Gastroesophageal sphincter (tissue), 3 donors: Measurements from ENCODE around the gene SNRNP70.

Experiments
- CTCF ChIP-seq, 4 experiments: fragments of 200-600 bp in 2 of 4; fragments of 450-650 bp in 2 of 4; sonication (generic) in 1 of 4; IDR thresholded peaks; one replicate each; pipeline ENCODE4 v1.5.1; 2017 to 2019; ENCODE audit warnings: antibody characterized with exemption in 4 of 4, mild to moderate bottlenecking in 2 of 4, moderate library complexity in 2 of 4
- EP300 ChIP-seq: sonication (generic); formaldehyde crosslinking; IDR thresholded peaks from one replicate; pipeline ENCODE4 v1.6.1; 2017; ENCODE audit warnings: antibody characterized with exemption, mild to moderate bottlenecking
- POLR2A ChIP-seq, 2 donors: fragments of 450-650 bp; IDR thresholded peaks; one replicate each; pipeline ENCODE4 v1.6.1; 2017; ENCODE audit warnings: antibody characterized with exemption in 2 of 2, mild to moderate bottlenecking in 2 of 2, moderate library complexity in 1 of 2

- TF ChIP-seq POLR2A (IDR thresholded peaks at IDR 0.05) (no peak), CTCF (IDR thresholded peaks at IDR 0.05) (no peak), EP300 (no peak)
Measured at GRCh38 chr19:49064768-49065611, 20.3 kb upstream of the SNRNP70 start, which contains the start of gene NTF4.
